ENCODE results near the gene FSCN2.
A peak's percentile ranks its signal among the peaks of the same experiment; 100 is the strongest.

FSCN2 gene

GRCh38 chr17:81514739-81515529, 13.2 kb upstream of the FSCN2 start:
- H3K4me3 ChIP-seq (ENCODE audit: low read depth, low read length) = peak overlapping the region; percentile 67
- no peak for TF ChIP-seq CTCF (IDR thresholded peaks at IDR 0.05; ENCODE audit: low read depth, low read length)

- no peak for TF ChIP-seq CTCF (IDR thresholded peaks at IDR 0.05; ENCODE audit: low read depth, low read length)
- peak overlapping the region; percentile 67 for H3K4me3 ChIP-seq (ENCODE audit: low read depth, low read length)
These were observed 12.6 kb upstream of the FSCN2 start for GRCh38 chr17:81515530-81516041.

- TF ChIP-seq CTCF (IDR thresholded peaks at IDR 0.05; ENCODE audit: low read depth, low read length) = no peak
- peak overlapping the region; percentile 67 for H3K4me3 ChIP-seq (ENCODE audit: low read depth, low read length)
These were observed 11.7 kb upstream of the FSCN2 start for GRCh38 chr17:81516439-81516838.

GRCh38 chr17:81517009-81517338, 11.2 kb upstream of the FSCN2 start:
- no peak for TF ChIP-seq CTCF (IDR thresholded peaks at IDR 0.05; ENCODE audit: low read depth, low read length)
- peak overlapping the region; percentile 67 for H3K4me3 ChIP-seq (ENCODE audit: low read depth, low read length)

- no peak for TF ChIP-seq CTCF (IDR thresholded peaks at IDR 0.05; ENCODE audit: low read depth, low read length)
- 0 out of 2 replicates have a peak overlapping the region, but pooled peaks have one; percentile 23 for H3K4me3 ChIP-seq (ENCODE audit: low read depth, low read length)
These were observed 10.7 kb upstream of the FSCN2 start for GRCh38 chr17:81517339-81518112.

GRCh38 chr17:81518113-81518784, 9.9 kb upstream of the FSCN2 start:
- no peak for TF ChIP-seq CTCF (IDR thresholded peaks at IDR 0.05; ENCODE audit: low read depth, low read length)
- peak overlapping the region; percentile 47 for H3K4me3 ChIP-seq (ENCODE audit: low read depth, low read length)

Data from WI38 (cell line).